Fibroblast of skin of right quadriceps (primary cell): ENCODE measurements around the gene KLC1.
"Not testable (repeated sequence)": the region's sequence is repeated elsewhere in the genome, so short reads cannot be mapped to it uniquely, and the experiment has no call there.

ENCODE experiments used
- DNase-seq: peaks from one replicate; pipeline ENCODE4 v3.0.0-alpha.2; 2013

The KLC1 gene

DNA sequence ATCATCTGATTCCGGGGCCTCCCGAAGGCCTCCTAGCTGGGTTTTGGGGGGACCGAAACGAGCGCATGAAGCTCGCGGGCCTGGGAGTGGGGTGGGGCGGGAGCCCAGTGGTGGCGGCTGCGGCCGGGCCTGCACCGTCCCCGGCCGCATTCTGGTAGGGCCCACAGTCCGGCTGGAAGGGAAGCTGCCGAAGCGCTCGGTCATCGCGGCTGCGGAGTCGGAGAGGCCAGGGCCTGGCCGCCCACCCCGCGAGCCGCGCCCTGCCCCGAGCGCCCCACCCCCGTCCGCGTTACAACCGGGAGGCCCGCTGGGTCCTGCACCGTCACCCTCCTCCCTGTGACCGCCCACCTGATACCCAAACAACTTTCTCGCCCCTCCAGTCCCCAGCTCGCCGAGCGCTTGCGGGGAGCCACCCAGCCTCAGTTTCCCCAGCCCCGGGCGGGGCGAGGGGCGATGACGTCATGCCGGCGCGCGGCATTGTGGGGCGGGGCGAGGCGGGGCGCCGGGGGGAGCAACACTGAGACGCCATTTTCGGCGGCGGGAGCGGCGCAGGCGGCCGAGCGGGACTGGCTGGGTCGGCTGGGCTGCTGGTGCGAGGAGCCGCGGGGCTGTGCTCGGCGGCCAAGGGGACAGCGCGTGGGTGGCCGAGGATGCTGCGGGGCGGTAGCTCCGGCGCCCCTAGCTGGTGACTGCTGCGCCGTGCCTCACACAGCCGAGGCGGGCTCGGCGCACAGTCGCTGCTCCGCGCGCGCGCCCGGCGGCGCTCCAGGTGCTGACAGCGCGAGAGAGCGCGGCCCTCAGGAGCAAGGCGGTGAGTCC lies at the start of gene KLC1:
Gene KLC1 (plus strand): TSS at position 528 of the 819 bp plus-strand sequence. CDS start 25,354 bp downstream, outside the sequence.
- DNase-seq, result peak; percentile 73

DNA sequence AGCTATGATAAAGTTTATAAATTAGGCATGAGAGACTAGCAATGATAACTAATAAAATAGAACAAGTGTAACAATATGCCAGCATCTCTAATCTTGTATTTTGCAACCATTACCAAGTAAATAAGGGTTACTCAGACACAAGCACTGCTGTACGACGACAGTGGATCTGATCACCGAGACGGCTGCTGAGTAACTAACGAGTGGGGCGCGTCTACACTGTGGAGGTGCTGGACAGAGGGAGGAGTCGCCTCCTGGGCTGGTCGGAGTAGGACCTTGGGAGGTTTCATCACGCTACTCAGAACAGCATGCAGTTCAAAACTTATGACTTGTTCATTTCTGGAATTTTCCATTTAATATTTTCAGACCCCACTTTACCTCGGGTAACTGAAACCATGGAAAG lies 47.8 kb upstream of the KLC1 start:
- no peak for DNase-seq

DNA sequence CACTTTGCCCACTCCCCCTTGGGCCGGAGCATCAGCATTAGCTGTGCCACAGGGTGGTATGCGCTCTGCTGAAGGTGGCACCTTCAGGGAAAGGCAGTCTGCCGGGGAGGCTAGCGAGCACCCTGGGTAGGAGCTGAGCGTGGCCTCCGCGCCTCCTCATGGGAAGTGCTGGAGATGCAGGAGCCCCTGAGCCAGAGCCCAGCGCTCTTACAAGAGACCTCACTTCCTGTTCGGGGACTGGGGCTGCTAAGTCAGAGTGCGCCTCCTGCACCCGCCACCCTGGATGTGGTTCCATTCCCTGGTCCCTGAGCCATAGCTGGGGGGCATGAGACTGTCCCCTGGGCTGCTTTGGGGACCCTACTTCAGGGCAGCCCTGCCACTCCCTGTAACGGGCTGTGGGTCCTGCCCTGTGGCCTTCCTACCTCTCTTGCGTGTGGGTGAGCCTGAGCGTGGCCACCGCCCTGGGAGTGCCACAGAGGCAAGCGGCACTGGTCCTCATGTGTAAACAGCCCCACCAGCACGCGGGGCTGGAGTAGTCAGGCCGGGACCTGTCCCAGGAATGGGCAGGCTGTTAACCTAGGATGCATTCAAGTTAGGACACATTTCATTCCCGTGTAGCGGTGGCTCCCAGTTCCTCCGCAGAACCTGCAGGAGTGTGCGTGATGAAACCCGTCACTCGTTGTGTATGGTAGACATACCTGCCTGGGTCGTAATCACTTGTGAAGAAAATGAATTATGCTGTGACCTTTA lies 46.9 kb upstream of the KLC1 start:
- DNase-seq, result no peak

DNA sequence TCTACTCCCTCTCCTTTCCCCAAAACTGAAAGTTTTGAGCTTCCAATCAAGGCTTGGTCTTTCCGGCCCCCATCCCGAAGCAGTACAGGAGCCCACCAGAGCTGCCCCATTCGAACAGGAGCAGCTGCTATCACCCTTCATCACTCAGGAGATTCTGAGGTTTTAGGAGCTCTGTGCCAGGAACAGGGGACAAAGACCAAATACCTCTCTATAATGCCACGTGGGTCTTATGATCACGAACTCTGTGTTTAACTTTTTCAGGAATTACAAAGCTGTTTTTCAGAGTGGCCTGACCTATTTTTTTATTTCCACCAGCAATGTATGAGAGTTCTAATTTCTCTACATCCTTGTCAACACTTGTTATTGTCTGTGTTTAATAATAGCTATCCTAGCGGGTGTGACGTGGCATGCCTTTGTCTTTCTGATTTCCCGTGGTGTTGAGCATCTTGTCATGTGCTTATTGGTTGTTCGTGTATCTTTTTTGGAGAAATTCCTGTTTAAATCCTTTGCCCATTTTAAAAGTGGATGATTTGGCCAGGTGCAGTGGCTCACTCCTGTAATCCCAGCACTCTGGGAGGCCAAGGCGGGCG lies 44.6 kb upstream of the KLC1 start:
- no peak for DNase-seq

DNA sequence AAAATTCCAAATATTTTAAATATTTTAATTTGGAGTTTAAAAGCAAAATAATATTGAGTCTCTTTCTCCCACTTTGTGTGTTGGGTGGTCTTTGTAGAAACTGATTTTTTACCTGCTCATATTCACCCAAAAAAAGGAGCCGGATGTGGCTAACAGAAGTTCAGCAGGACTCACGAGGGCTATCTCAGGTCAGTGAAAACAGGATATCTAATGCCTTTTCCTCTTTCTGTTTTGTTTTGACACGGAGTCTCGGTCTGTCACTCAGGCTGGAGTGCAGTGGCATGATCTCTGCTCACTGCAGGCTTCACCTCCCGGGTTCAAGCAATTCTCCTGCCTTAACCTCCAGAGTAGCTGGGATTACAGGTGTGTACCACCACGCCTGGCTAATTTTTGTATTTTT lies 35.4 kb upstream of the KLC1 start:
- DNase-seq, result no peak

DNA sequence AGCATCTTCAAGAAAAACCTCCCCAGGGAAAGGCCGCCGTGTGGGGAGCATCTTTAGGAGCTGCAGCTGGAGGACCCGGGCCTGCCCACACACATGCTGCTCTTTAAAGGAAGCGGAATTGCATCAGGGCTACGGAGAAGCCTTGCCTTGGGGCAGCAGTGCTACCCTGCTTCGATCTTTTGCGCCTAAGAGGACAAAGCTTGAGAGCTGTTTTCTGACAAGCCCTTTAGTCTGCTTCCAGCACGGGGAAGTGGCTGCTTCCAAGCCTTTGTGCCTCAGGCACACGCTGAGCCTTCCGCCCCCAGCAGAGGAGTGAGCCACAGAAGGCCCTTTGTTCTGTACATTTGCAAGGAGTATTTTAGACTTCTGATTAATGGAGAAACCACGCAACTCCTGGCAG lies 34.7 kb upstream of the KLC1 start:
- peak; percentile 36 for DNase-seq

DNA sequence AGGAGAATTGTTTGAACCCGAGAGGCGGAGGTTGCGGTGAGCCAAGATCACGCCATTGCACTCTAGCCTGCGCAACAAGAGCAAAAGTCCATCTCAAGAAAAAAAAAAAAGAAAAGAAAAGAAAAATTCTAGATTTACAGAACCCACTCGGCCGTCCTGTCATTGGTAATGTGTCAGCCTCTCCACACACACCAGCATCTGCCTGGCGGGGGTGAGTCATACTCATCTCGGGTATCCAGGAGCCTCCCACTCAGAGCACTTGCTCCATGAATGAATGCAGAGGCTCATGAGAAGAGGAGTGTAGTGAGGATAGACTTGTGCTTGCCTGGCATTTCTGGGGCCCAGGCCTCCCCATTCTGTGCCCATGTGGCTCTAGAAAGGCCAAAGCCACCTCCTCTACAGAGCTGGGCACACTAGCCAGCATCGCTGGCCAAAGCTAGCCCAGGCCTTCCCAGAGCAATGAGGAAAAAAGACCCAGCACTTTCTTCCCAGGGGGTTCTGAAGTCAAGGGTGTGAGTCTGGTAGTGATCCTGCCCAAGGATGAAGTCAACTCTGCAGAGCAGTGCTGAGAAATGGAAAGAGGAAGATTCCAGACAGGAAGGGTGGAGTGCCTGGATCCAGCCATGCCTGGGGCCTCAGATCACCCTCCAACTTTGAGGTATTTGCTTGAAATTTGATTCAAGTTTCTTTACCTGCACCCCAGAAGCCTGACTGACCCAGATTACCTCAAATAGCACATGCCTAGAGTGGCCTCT lies 31.2 kb upstream of the KLC1 start:
- DNase-seq, result peak; percentile 80

DNA sequence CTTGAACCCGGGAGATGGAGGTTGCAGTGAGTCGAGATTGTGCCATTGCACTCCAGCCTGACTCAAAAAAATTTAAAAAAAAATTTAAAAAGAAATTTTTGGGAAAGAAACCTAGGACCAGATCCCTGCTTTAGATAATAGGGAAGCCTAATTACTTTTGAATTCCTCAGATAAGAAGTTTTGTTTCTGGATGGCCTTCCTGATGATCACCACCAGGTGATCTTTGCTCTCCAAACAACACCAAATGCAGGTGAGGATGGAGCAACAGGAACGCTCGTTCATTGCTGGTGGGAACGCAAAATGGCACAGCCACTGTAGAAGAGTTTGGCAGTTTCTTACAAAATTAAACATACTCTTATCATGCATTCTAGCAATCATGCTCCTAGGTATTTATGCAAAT lies 28.5 kb upstream of the KLC1 start:
- no peak for DNase-seq

DNA sequence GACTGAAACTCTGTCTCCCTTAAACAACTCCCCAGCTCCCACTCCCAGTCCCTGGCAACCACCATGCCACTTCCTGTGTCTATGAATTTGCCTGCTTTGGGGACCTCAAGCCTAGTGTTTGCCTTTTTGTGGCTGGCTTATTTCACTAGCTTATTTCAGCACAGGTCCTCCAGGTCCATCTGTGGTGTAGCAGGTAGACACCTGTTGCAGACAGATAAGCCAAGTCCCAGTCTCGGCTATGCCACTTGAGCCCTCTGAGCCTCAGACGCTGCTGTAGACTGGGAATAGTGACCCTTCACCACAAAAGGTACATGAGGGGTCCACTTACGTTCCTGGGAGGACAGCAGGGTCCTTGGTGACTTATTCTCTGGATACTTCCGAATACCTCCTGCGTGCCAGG lies 24.4 kb upstream of the KLC1 start:
- no peak for DNase-seq

DNA sequence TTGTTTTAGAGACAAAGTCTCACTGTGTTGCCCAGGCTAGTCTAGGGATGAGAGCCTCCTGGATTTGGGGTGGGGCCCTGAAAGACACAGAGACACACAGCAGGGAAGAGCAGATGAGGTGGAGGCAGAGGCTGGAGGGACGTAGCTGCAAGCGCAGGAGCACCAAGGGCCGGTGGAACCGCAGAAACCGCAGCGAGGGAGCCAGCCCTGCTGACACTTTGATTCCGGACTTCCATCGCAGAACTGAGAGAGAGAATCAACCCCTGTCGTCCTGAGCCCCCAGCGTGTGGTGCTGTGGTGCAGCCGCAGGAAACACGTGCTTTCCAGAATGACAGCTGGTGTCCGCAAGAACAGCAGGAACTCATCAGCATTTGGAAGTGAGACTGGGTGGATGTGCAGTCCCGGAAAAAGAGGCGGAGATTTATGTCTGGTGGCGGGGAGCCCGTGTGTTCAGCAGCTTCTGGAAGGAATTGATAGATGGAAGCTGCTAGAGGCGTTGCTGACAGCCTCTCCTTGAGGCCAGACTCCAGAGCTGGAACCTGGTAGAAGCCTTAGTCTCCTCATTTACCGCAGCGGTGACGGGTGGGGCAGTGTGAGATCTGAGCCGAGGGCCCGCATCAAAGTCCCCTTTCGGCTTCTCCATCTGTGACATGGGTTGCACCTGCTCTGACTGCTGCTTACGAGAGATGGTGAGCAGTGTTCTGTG lies 21.9 kb upstream of the KLC1 start:
- peak; percentile 93 for DNase-seq

DNA sequence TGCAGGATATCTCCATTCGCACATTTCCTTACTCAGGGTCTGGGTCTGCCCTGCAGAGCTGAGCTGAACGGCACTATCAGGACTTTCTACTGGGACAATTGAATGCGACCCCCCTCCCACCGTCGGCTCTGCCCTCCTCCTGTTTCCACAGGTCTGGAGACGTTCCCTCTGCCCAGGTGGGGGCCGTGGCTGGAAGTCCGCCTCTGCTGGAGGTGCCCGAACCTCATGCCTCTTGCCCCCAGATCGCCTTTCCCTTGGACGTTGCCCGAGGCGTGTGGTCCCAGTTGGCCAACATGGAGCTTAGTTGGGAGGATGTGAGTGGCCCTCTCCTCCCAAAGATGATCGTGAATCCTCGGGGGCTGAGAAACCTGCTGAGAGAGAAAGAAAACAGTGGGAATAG lies 21.2 kb upstream of the KLC1 start:
- no peak for DNase-seq

DNA sequence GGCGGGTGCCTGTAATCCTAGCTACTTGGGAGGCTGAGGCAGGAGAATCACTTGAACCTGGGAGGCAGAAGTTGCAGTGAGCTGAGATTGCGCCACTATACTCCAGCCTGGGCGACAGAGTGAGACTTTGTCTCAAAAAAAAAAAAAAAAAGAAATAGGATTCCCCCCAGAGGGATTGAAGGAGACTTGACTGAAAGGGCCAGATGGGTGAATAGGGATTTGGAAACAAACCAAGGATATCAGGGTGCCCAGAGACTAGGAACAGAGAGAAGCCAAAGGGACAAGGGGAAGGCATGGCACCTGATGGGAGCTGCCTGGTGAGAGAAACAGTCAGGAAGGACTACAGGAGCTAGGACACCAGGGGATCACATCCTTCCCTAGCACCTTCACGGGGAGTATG lies 19.9 kb upstream of the KLC1 start:
- not testable (repeated sequence) for DNase-seq

DNA sequence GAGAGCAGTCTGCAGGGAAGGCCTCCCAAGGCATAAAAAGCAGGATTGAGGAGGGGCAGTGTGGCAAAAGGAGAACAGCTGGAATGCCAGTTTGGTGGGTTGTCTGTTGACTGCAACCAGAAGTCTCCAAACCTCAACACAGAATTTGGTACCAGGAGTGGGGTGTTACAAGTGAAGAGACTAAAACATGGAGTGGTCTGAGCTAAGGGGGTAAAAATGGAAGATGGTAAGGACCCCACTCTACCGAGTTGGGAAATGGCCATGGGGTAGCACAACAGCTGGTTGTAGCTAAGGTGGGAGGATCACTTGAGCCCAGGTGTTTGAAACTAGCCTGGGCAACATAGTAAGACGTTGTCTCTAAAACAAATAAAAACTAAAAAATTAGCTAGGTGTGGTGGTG lies 17.8 kb upstream of the KLC1 start:
- no peak for DNase-seq

DNA sequence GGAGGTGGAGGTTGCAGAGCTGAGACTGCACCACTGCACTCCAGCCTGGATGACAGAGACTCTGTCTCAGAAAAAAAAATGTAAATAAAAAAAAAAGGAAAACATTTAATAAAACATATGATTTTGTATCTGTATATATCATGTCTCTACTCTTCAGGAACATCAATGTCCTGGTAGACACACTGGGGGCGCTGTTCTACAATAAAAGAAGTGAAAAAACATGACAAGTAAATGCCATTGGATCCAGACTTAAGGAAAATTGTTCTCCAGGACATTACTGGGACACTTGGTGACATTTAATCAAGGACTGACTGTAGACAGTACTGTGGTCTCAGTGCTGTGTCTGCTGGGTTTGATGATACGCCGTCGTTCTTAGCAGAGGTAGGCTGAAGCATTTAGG lies 15.5 kb upstream of the KLC1 start:
- DNase-seq, result no peak

DNA sequence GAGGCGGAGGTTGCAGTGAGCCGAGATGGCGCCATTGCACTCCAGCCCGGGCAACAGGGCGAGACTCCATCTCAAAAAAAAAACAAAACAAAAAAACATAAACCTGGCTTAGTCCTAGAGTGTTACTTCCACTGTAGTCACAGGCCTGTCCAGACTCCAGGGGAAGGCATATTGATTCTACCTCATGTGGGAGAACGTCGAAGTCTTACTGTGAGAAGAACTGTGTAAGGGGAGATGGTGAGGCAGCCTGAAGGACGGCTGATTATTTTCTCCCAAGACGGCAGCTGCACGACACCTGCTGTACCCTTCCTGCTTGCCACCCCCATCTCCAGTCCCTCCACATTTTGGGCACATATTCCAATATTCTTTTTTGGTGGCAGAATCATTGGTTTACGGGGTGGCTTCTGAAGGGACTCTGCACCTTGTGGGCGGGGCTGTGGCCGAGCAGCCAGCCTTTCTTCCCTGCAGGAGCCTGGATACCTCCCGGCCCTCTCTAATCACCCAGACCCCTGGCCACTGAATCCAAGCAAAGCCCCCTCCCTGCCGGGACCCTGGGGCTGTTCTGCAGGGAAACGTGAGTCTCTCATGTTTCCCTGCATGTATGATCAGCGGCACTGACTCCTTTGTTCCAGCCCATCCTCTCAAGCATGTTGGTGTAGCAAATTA lies 12.2 kb upstream of the KLC1 start:
- DNase-seq, result no peak

DNA sequence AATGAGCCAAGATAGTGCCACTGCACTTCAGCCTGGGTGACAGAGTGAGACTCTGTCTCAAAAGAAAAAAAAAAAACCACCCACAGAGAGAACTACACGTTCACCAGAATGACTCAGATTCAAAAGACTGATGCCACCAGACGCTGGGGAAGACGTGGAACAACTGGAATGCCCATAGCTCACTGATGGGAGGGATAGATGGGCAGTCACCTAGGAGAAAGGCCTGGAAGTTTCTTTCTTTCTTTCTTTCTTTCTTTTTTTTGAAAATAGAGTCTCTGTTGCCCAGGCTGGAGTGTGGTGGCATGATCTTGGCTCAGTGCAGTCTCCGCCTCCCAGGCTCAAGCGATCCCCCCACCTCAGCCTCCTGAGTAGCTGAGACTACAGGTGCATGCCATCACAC lies 10.0 kb upstream of the KLC1 start:
- DNase-seq, result no peak

DNA sequence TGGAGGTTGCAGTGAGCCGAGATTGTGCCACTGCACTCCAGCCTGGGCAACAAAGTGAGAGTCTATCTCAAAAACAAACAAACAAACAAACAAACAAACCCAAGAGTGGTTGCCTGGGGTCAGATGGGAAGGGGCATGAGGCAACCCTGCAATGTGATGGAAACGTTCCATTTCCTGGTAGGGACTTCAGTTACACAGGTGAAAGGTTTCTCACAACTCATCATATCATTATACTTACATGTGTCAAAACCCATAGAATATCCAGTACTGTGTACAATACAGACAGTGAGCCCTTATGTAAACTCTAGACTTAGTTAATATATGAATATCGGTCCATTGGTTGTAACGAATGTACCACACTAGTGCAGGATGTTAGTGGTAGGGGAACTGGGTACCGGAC lies 7.2 kb upstream of the KLC1 start:
- DNase-seq, result no peak

DNA sequence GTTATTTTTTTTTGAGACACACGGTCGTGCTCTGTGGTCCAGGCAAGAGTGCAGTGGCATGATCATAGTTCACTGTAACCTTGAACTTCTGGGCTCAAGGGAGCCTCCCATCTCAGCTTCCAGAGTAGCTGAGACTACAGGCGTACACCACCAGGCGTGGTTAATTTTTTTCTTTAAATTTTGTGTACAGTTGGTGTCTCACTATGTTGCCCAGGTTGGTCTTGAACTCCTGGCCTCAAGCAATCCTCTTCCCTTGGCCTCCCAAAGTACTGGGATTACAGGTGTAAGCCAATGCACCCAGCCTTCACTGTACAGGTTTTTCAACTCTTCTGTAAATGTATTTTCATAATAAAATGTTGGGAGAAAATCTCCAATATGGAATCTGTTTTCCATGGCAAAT lies 5.7 kb upstream of the KLC1 start:
- DNase-seq, result no peak

DNA sequence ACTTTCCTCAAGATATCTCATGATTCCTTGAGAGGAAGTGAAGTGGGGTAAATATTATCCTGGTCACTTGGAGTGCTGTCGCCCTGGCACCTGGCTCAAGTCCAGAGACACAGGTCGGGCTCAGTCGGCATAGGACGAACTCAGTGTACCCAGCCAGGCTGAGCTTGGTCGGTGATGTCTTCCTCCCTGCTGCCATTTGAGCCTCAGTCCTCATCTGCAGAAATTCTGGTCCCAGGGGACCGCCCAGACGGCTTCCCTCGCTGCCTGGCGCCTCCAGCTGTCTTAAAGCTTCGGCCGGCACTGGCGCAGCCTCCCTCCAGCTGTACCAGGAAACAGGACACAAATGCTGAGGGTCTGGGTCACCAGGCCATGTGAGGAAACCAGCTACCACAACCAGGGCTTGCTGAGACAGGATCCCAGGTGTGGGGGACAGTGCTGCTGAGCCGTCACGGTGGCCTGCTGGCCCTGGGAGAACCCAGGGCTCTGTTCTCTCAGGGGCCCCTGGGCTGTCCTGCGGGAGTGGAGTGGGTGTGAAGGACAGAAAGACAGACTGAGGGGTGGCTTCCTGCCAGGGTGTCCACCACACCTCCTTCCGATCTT lies 5.0 kb upstream of the KLC1 start:
- DNase-seq, result no peak

DNA sequence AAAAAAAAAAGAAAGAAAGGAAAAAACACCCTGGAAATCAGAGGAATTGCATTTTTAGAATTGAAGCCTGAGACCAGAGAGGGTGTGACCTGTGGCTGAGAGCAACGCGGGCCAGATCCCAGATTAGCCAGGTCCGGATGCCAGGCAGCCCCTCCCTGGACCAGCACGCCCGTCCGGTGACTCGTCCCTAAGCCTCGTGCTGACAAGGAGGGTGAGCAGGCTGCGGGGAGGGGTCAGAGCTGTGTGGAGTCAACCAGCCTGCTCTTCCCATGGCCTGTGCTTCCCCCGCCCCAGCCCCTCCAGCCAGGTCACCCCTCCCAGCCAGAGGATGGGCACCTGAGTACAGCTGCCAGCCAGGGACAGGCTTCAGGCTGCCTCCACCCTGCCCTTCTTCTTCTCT lies 4.2 kb upstream of the KLC1 start:
- DNase-seq, result peak; percentile 56

DNA sequence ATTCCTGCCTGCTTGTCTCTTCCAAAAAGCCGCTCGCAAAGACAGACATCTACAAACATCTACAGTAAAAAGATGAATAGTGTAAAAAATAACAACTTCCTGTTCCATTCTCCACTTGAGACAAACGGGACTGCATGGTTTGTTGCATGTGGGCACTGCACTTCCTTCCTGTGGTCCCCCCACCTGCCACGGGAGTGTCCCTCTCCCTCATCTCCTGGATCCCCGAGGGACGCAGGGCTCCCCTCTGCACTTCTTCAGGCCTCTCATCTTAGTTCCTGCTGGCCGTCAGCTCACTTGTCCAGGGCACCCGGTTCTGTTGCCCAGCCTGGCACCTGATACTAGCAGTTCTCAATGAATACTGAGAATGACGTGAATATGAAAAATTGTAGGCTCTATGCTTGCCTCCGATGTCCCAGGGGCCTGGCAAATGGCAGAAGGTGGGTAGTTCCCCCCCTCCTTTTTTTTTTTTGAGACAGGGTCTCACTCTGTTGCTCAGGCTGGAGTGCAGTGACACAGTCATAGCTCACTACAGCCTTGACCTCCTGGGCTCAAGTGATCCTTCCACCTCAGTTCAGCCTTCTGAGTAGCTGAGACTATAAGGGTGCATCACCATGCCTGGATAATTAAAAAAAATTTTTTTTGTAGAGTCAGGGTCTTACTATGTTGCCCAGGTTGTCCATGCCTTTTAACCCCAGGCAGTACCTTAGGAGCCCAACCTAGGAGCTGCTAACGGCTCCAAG lies 3.5 kb upstream of the KLC1 start:
- DNase-seq, result no peak
